ENCODE data around the gene CCDC178.

Gene CCDC178, protein sequence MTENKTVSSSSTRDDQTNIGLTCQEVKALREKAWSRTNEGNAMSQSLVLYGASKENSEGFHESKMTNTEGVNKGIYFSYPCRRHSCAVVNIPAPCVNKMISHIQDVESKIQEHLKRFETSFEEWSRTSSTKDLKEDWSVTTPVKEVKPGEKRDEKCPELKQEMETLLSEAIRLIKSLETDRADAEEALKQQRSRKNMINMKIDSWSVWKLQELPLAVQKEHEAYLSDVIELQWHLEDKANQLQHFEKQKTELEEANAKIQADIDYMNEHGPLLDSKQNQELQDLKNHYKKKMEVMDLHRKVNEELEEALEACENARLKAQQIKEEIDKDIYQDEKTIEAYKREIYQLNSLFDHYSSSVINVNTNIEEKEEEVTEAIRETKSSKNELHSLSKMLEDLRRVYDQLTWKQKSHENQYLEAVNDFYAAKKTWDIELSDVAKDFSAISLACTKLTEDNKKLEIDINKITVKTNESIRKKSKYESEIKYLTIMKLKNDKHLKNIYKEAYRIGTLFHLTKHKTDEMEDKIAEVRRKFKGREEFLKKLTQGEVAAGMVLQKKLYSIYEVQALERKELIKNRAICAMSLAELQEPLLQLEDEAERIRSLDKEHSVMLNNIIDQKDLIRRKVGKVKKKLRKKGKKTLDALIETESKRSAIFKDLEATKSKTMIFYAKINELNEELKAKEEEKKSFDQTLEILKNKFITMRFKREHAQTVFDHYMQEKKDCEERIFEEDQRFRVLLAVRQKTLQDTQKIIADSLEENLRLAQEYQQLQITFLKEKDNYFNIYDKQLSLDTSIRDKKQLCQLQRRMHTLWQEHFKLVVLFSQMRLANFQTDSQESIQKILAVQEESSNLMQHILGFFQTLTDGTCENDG

GRCh38 chr18:33440060-33441043 is at the start of gene CCDC178:
CCDC178 (minus strand) TSS chr18:33440721; CDS start chr18:33412088, 28,633 bp downstream.
- H3K36me3 ChIP-seq (ENCODE audit: insufficient read depth, low read length): no peaks in the 10 kb centered on the region
- no peaks in the 10 kb centered on the region for H3K4me1 ChIP-seq (ENCODE audit: insufficient read depth, low read length)
- no peaks in the 10 kb centered on the region for H3K9me3 ChIP-seq (ENCODE audit: control insufficient read depth, insufficient read depth, low read length)
- peak within 1 kb of the TSS; percentile 75 for H3K9ac ChIP-seq (ENCODE audit: low read depth, low read length)

GRCh38 chr18:33483908-33484307 is 43.4 kb upstream of the CCDC178 start:
- no peaks in the 10 kb centered on the region for H3K36me3 ChIP-seq (ENCODE audit: insufficient read depth, low read length)
- H3K9me3 ChIP-seq (ENCODE audit: control insufficient read depth, insufficient read depth, low read length): no peaks in the 10 kb centered on the region
- H3K4me1 ChIP-seq (ENCODE audit: insufficient read depth, low read length): no peaks in the 10 kb centered on the region
- H3K9ac ChIP-seq (ENCODE audit: low read depth, low read length): no peak overlapping the region

GRCh38 chr18:33472509-33472908 is 32.0 kb upstream of the CCDC178 start:
- no peak overlapping the region for H3K9ac ChIP-seq (ENCODE audit: low read depth, low read length)
- H3K36me3 ChIP-seq (ENCODE audit: insufficient read depth, low read length): no peaks in the 10 kb centered on the region
- H3K4me1 ChIP-seq (ENCODE audit: insufficient read depth, low read length): no peaks in the 10 kb centered on the region; the same call in 1 of the 2 replicates
- no peaks in the 10 kb centered on the region for H3K9me3 ChIP-seq (ENCODE audit: control insufficient read depth, insufficient read depth, low read length)

GRCh38 chr18:33470216-33470615 is 29.7 kb upstream of the CCDC178 start:
- no peaks in the 10 kb centered on the region for H3K36me3 ChIP-seq (ENCODE audit: insufficient read depth, low read length)
- H3K9me3 ChIP-seq (ENCODE audit: control insufficient read depth, insufficient read depth, low read length): no peaks in the 10 kb centered on the region
- no peak overlapping the region for H3K9ac ChIP-seq (ENCODE audit: low read depth, low read length)
- no peaks in the 10 kb centered on the region; the same call in 1 of the 2 replicates for H3K4me1 ChIP-seq (ENCODE audit: insufficient read depth, low read length)

DNA sequence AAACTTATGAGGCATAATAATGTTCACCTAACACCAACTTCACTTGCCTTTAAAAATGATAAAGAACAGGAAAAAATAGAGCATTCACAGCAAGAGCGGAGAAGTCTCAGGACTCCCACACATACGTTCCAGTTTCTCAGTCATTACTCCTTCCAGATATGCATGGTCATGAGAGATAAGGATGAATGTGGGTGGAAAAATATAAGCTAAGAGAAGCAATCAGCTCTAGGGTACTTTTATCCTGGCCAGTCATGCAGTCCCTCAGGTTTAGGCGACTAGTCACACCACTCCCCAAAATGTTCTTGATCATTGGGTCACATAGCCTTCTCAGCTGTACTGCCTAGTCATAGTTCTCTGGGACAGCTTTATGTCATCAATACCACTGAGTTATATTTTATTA is 29.2 kb upstream of the CCDC178 start:
- Histone ChIP-seq H3K4me1 (ENCODE audit: insufficient read depth, low read length) (no peaks in the 10 kb centered on the region; the same call in 1 of the 2 replicates), H3K9ac (ENCODE audit: low read depth, low read length) (no peak overlapping the region), H3K9me3 (ENCODE audit: control insufficient read depth, insufficient read depth, low read length) (no peaks in the 10 kb centered on the region)

GRCh38 chr18:33467531-33467930 is 27.0 kb upstream of the CCDC178 start:
- Histone ChIP-seq H3K9ac (ENCODE audit: low read depth, low read length) (no peak overlapping the region), H3K4me1 (ENCODE audit: insufficient read depth, low read length) (no peaks in the 10 kb centered on the region; the same call in 1 of the 2 replicates)

More for the DNA sequence above, 29.2 kb upstream of the CCDC178 start:
- H3K36me3 ChIP-seq (ENCODE audit: insufficient read depth, low read length): no peaks in the 10 kb centered on the region

DNA sequence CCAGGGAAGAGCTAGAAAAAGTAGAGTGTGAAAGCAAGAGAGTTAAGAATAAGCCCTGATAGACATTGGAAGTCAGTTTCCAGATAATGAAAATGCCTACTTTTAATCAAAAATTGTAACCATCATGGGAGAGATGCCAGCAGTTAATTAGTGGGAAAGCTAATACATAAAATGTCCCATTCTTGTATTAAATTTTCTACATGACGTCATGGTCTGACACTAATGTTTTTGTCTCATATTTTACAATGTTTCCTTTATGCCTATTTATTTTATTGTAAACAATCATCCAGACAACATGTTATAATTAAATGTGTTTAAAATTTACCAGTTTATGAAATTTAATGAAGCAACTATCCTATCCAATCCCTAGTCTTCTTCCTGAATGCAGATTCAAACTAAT is 26.3 kb upstream of the CCDC178 start:
- no peaks in the 10 kb centered on the region for H3K36me3 ChIP-seq (ENCODE audit: insufficient read depth, low read length)
- no peaks in the 10 kb centered on the region for H3K9me3 ChIP-seq (ENCODE audit: control insufficient read depth, insufficient read depth, low read length)
- no peak overlapping the region for H3K9ac ChIP-seq (ENCODE audit: low read depth, low read length)
- no peaks in the 10 kb centered on the region; the same call in 1 of the 2 replicates for H3K4me1 ChIP-seq (ENCODE audit: insufficient read depth, low read length)

More at GRCh38 chr18:33467531-33467930, 27.0 kb upstream of the CCDC178 start:
- H3K36me3 ChIP-seq (ENCODE audit: insufficient read depth, low read length): no peaks in the 10 kb centered on the region
- no peaks in the 10 kb centered on the region for H3K9me3 ChIP-seq (ENCODE audit: control insufficient read depth, insufficient read depth, low read length)

DNA sequence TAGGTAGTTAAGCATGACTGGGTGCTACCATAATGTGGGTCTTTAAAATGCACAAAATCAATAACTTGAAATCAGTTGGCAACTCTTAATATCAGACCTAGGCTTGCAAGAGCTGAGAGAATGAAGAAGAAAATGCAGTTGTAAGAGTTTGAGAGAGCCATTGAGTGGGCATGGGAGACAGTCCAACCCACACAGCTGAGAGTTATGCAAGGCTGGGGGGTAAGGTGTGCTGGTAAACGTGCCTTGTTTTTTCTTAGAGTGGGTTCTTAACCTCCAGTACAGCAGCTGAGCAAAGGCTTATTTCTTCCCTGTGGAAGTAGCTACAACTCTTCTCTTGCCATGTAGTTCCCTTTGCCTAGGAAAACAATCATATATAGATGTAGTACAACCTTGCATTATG is 20.2 kb upstream of the CCDC178 start:
- Histone ChIP-seq H3K36me3 (ENCODE audit: insufficient read depth, low read length) (no peaks in the 10 kb centered on the region), H3K9me3 (ENCODE audit: control insufficient read depth, insufficient read depth, low read length) (no peaks in the 10 kb centered on the region), H3K9ac (ENCODE audit: low read depth, low read length) (no peak overlapping the region), H3K4me1 (ENCODE audit: insufficient read depth, low read length) (no peaks in the 10 kb centered on the region)

GRCh38 chr18:33459612-33460011 is 19.1 kb upstream of the CCDC178 start:
- Histone ChIP-seq H3K9ac (ENCODE audit: low read depth, low read length) (no peak overlapping the region), H3K9me3 (ENCODE audit: control insufficient read depth, insufficient read depth, low read length) (no peaks in the 10 kb centered on the region), H3K36me3 (ENCODE audit: insufficient read depth, low read length) (no peaks in the 10 kb centered on the region), H3K4me1 (ENCODE audit: insufficient read depth, low read length) (no peaks in the 10 kb centered on the region)

GRCh38 chr18:33446604-33447003 is 6.1 kb upstream of the CCDC178 start:
- no peaks in the 10 kb centered on the region for H3K4me1 ChIP-seq (ENCODE audit: insufficient read depth, low read length)
- H3K9ac ChIP-seq (ENCODE audit: low read depth, low read length): no peak overlapping the region
- H3K9me3 ChIP-seq (ENCODE audit: control insufficient read depth, insufficient read depth, low read length): no peaks in the 10 kb centered on the region; the same call in 1 of the 2 replicates

DNA sequence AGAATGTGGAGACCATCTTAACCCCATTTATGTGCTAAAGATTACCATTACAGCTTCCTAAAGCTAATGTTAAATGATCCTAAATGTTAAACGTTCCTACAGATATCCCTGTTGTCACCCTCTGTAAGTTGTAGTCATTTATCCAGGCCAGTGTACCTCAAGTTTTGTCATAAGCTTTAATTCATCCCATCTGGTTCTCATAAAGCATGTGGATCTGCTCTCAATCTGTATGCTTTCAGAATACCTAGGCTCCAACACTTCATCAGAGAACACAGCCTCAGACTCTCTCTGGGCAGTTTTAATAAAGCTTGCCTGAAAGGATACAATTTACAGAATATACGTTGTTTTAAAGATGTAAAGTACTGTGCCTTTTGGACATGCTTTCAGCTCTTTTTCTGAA is 4.2 kb upstream of the CCDC178 start:
- Histone ChIP-seq H3K9ac (ENCODE audit: low read depth, low read length) (no peak overlapping the region), H3K9me3 (ENCODE audit: control insufficient read depth, insufficient read depth, low read length) (no peaks in the 10 kb centered on the region; the same call in 1 of the 2 replicates), H3K4me1 (ENCODE audit: insufficient read depth, low read length) (no peaks in the 10 kb centered on the region), H3K36me3 (ENCODE audit: insufficient read depth, low read length) (no peaks in the 10 kb centered on the region)

More at GRCh38 chr18:33446604-33447003, 6.1 kb upstream of the CCDC178 start:
- H3K36me3 ChIP-seq (ENCODE audit: insufficient read depth, low read length): no peaks in the 10 kb centered on the region

DNA sequence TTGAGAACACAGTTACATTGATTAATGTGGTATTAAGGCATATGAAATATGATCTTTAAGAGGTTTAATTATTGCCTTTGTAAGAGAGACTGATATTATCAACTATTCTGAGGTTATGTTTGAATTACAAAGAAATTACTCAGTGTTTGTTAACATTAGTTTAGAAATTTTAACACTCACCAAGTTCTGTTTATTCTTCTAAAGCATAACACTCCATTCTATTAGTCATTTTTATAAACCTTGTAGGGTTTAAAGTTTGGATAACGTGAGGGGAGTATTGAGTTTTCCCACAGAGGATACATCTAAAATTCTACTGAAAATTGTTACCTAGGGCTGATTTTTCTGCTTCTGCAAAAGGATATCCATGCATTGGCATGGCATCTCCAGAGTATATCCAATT is 7.7 kb downstream of the CCDC178 start:
- no peaks in the 10 kb centered on the region for H3K9me3 ChIP-seq (ENCODE audit: control insufficient read depth, insufficient read depth, low read length)
- no peaks in the 10 kb centered on the region for H3K36me3 ChIP-seq (ENCODE audit: insufficient read depth, low read length)
- H3K4me1 ChIP-seq (ENCODE audit: insufficient read depth, low read length): no peaks in the 10 kb centered on the region
- H3K9ac ChIP-seq (ENCODE audit: low read depth, low read length): no peak overlapping the region

GRCh38 chr18:33427549-33427948 is 13.0 kb downstream of the CCDC178 start:
- no peaks in the 10 kb centered on the region for H3K9me3 ChIP-seq (ENCODE audit: control insufficient read depth, insufficient read depth, low read length)
- H3K36me3 ChIP-seq (ENCODE audit: insufficient read depth, low read length): no peaks in the 10 kb centered on the region
- H3K4me1 ChIP-seq (ENCODE audit: insufficient read depth, low read length): no peaks in the 10 kb centered on the region
- no peak overlapping the region for H3K9ac ChIP-seq (ENCODE audit: low read depth, low read length)
